ENCODE results near the gene MARCHF3.
"Not testable (repeated sequence)": the region's sequence is repeated elsewhere in the genome, so short reads cannot be mapped to it uniquely, and the experiment has no call there.

MARCHF3 gene

GRCh38 chr5:127046343-127047072 lies 16.1 kb upstream of the MARCHF3 start:
- no peak for DNase-seq

GRCh38 chr5:127042593-127042992 lies 12.2 kb upstream of the MARCHF3 start:
- no peak for DNase-seq

- no peak for DNase-seq
Measured at GRCh38 chr5:127041571-127041970, 11.2 kb upstream of the MARCHF3 start.

- DNase-seq = no peak
Measured at GRCh38 chr5:127040796-127041520, 10.6 kb upstream of the MARCHF3 start.

GRCh38 chr5:127038550-127038949 lies 8.2 kb upstream of the MARCHF3 start:
- no peak for DNase-seq

- DNase-seq = no peak
Measured at GRCh38 chr5:127031863-127032232, 1.5 kb upstream of the MARCHF3 start.

GRCh38 chr5:127031147-127031862 lies 947 bp upstream of the MARCHF3 start:
- DNase-seq = peak in 1 of 2 donors; percentile 12

- peak; percentile 43 to 60 for DNase-seq
Measured at GRCh38 chr5:127029581-127030258, 638 bp downstream of the MARCHF3 start.

- peak; percentile 33 to 39 for DNase-seq
Measured at GRCh38 chr5:127028822-127029457, 1.4 kb downstream of the MARCHF3 start.

GRCh38 chr5:127027539-127027938 lies 2.8 kb downstream of the MARCHF3 start:
- DNase-seq = no peak

GRCh38 chr5:127026166-127026565 lies 4.2 kb downstream of the MARCHF3 start:
- DNase-seq = no peak

GRCh38 chr5:127025467-127025866 lies 4.9 kb downstream of the MARCHF3 start:
- no peak for DNase-seq

GRCh38 chr5:127024821-127025220 lies 5.5 kb downstream of the MARCHF3 start:
- no peak for DNase-seq

GRCh38 chr5:127023552-127024191 lies 6.7 kb downstream of the MARCHF3 start:
- DNase-seq = not testable (repeated sequence)

GRCh38 chr5:127022846-127023245 lies 7.5 kb downstream of the MARCHF3 start:
- DNase-seq = no peak

GRCh38 chr5:127019928-127020327 lies 10.4 kb downstream of the MARCHF3 start:
- no peak for DNase-seq

- DNase-seq = not testable (repeated sequence)
Measured at GRCh38 chr5:127016722-127017121, 13.6 kb downstream of the MARCHF3 start.

GRCh38 chr5:127015716-127016115 lies 14.6 kb downstream of the MARCHF3 start:
- DNase-seq = no peak

GRCh38 chr5:127014573-127014972 lies 15.8 kb downstream of the MARCHF3 start:
- DNase-seq = peak; percentile 48 to 65

- DNase-seq = no peak
Measured at GRCh38 chr5:127013407-127013806, 17.0 kb downstream of the MARCHF3 start.

- no peak for DNase-seq
Measured at GRCh38 chr5:127012916-127013315, 17.4 kb downstream of the MARCHF3 start.

All from inflammatory macrophage (primary cell).